Esophagus squamous epithelium (tissue), 4 donors: ENCODE results near the gene TBC1D13.

Source experiments
- CTCF ChIP-seq, 6 experiments: fragments of 450-650 bp in 4 of 6; fragments of 200-600 bp in 2 of 6; sonication (generic) in 2 of 6; IDR thresholded peaks; one replicate each; pipeline ENCODE4 v1.5.1; 2016 to 2019; ENCODE audit warnings: antibody characterized with exemption in 6 of 6, mild to moderate bottlenecking in 4 of 6, moderate library complexity in 4 of 6
- POLR2A ChIP-seq, 4 donors: fragments of 450-650 bp; IDR thresholded peaks; one replicate each; pipeline ENCODE4 v1.6.1; 2017; ENCODE audit warnings: antibody characterized with exemption in 4 of 4, mild to moderate bottlenecking in 4 of 4, moderate library complexity in 3 of 4

- TF ChIP-seq POLR2A (IDR thresholded peaks at IDR 0.05) (no peak), CTCF (IDR thresholded peaks at IDR 0.05) (no peak)
Measured at GRCh38 chr9:128847803-128848202, 60.8 kb downstream of the TBC1D13 start.
